Measurements from ENCODE around the gene MTMR3.
A peak's percentile ranks its signal among the peaks of the same experiment; 100 is the strongest.

MTMR3 gene

DNA sequence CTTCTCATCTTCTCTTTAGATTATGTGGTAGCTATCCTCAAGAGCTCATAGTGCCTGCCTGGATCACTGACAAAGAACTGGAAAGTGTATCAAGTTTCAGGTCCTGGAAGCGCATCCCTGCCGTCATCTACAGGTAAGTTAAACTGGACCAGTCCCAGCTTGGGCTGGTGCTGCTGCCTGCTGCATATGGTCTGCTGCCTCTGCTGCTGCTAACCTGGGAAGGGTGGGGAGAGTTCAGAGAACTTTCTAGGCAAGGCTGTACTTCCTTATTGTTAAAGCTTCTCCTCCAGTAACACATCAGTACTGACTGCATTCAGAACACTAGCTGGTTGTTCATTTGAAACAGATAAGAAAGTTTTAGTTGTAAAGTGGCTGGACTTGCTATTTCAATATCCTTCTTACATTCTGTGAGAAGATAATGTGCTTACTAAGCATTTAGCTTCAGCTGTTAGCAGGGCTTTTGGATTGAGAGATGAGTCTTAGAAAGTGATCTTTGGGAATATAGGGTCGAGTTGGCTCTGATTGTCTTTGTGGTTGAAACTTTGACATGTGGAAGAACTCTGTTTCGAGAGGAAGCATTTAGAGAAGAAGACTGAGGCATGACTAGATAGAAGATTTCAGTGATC, 120.0 kb downstream of the MTMR3 start:
- no peak for DNase-seq (ENCODE audit: low spot score)

GRCh38 chr22:30004101-30004500, 121.1 kb downstream of the MTMR3 start:
- DNase-seq (ENCODE audit: low spot score): no peak

GRCh38 chr22:30004694-30005093, 121.7 kb downstream of the MTMR3 start:
- DNase-seq (ENCODE audit: low spot score): no peak

DNA sequence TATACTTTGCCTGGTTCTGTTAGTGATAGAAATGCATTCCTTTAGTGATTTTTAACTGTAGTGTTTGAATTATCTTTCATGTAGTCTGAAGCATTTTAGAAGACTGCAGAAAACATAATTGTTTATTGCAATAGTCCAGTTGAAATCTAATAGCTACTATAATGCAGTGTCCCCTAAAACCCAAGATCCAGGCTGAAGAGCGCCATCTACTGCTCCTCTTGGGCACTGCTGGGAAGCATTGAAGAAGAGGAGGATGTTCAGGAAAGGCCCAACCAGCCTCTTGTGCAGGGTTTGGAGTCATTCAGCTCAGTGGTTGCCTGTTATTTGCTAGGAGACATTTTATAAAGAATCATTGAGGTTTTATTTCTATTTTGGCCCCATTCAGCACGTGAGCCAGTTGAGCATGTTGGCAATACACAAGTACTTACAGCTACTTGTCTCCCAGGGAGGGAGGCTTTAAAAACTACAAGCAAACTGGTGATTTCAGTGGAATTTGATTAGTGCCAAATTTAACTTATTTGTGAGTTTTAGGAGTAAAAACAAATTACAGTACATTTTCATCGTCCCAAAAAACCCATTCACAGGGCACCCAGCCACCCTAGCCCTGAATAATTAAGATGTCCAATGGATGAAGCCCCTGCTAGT, 122.4 kb downstream of the MTMR3 start:
- peak; percentile 71 for DNase-seq (ENCODE audit: low spot score)

DNA sequence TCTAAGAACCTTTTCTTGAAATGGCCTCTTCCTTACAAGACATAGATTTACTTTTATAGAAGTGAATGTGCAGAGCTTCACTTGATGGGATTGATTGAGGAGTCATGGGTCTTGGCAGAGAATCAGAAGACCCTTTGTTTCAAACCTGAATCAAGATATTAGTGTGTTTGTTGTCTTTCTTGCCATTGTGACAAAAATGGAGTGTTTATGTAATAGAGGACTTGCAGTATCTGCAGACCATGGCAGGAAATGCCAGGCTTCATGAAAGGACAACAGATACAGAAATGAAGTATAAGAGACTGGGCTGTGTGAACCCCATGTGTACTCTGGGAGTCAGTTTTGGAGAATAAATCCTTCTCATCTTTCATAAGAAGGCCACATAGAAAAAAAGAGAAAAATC, 124.4 kb downstream of the MTMR3 start:
- peak; percentile 47 for DNase-seq (ENCODE audit: low spot score)

DNA sequence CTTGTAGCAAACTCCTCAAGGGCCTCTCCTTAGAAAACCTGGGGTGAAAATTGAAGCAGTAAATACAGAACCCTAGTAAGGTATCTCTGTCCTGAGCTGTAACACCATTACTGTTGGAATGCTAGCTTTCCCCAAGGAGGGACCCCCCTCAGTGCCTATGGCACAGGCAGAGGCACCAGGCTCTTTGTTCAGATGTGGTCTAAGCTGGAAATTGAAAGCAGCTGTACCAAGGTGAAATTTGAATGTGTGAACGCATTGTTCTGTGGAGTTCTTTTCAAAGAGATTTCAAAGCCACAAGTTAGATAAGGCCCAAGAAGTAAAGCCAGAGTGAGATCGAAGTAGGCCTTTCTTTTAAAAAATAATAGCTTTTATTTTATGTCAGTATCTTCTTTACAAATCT, 125.4 kb downstream of the MTMR3 start:
- DNase-seq (ENCODE audit: low spot score): no peak

DNA sequence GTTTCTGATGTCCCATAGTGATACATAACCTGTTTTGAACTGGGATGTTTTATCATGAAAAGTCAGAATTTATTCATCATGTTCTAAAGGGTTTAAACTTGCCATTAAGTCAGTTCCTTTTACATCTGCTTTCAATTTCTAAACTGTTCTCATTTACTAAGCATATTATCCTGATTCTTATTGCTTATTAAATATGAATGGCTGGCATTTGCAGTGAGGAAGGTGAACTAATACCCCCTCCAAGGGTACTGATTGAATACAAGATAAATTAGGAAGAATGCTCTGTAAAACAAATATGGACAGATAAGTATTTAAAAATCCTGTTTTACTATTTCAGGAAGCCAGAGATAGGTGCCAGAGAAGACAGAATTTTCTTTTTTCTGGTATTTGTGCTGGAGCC, 126.5 kb downstream of the MTMR3 start:
- no peak for DNase-seq (ENCODE audit: low spot score)

DNA sequence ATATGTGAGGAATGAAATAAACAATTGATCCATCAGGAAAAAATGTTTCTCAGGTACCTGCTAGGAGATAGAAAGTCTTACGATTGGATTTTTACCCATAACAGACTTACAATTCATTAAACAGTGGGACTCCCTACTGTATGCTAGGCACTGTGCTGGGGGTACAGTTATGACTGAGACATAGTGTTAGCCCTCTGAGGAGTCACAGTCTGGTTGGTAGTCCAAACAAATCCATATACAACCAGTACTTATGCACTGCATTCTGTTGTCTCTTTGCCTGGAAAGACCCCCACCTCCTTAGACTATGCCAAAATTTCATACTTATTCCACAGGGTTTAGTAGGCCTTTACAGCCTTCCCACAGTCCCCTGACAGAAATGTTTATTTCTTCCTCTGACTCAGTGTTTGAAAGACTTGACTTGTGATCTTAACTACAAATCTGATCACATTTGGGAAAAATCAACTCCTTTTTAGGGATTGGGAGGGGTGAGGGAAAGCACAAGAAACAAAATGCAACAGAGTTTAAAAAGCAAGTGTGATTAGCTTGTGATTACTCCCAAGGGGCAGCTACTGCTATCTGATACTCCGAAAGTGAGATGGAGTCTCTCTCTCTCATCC, 127.9 kb downstream of the MTMR3 start:
- DNase-seq (ENCODE audit: low spot score): no peak

DNA sequence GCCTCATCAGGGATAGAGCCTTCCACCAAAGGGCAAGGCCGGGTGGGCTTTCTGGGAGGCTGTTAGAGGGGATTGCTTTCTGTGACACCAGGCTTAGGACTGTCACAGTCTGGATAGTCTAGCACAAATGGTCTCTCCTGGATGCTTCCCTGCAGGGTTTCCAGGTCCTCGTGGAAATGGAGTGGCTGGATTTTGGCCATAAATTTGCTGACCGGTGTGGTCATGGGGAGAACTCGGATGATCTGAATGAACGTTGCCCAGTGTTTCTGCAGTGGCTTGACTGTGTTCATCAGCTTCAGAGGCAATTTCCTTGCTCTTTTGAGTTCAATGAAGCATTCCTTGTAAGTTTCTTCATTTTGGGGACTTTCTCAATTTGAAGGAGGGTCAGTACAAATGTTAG, 130.2 kb downstream of the MTMR3 start:
- DNase-seq (ENCODE audit: low spot score): no peak

GRCh38 chr22:30014244-30014643, 131.3 kb downstream of the MTMR3 start:
- DNase-seq (ENCODE audit: low spot score): peak; percentile 62

GRCh38 chr22:30015229-30015797, 132.3 kb downstream of the MTMR3 start:
- DNase-seq (ENCODE audit: low spot score): no peak

DNA sequence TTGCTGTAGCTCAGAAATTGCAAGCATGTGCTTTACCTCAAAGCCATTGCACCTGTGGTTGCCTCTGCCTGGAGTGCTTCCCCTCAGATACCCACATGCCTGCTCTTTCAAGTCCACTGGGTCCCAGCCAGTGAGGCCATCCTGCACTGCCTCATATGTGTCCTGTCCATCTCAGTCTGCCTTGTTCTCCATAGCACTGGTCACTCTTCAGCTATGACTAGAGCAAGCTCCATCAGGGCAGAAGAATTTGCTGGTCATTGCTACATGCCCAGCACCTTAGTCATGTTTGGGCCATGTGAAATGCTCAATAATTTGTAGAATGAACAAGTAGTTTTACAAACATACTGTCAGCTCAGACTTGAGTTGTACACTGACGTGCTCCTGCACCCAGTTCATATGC, 132.9 kb downstream of the MTMR3 start:
- DNase-seq (ENCODE audit: low spot score): no peak

- DNase-seq (ENCODE audit: low spot score): no peak
These were observed 133.6 kb downstream of the MTMR3 start for GRCh38 chr22:30016596-30016995.

- no peak for DNase-seq (ENCODE audit: low spot score)
These were observed 134.6 kb downstream of the MTMR3 start for GRCh38 chr22:30017375-30018223.

GRCh38 chr22:30020511-30020910, 137.5 kb downstream of the MTMR3 start:
- no peak for DNase-seq (ENCODE audit: low spot score)

DNA sequence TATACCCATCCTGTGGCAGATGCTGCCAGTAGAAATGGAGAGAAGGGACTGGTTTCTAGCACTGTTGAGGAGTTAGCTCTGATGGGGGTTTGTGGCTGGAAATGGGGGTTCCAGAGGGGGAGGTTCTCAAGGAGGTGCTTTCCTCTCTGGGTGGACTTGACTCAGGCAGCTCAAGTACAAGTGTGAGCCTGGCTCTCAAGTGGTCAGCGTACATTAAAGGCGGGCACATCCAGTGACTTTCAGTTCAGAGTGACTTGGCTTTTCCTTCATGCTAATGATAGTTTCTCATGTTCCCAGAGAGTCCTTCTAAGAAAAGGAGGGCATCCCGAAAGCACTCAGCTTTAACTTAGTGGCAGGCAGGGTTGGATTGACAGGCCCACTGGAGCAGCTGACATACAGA, 138.4 kb downstream of the MTMR3 start:
- DNase-seq (ENCODE audit: low spot score): no peak

GRCh38 chr22:30021881-30022619, 139.1 kb downstream of the MTMR3 start:
- DNase-seq (ENCODE audit: low spot score): no peak

DNA sequence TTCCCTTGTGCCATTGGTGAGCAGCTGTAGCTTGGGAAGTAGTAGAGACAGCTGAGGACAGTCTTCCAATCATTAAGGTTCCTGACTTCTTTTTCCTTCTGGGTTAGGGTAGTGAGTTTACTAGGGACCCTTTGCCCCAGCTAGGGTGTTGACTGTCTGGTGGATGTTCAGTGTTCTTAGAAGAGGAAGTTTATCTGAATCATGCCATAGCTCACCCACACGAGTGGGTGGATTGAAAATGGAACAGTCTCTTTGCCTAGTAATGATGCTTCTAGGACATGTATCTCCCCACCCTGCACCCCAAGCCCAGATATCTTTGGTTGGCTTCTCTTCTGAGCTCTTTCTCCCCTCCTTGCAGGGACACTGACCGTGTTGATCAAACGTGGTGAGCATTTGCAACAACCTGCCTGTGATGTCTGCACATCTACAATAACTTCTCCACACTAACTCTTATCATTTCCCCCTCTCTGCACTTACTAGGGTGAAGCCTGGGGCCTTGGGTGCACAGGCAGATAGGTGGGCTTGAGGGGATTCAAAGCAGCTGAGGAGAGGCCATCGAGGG, 140.2 kb downstream of the MTMR3 start:
- no peak for DNase-seq (ENCODE audit: low spot score)

- DNase-seq (ENCODE audit: low spot score): no peak
These were observed 141.3 kb downstream of the MTMR3 start for GRCh38 chr22:30024231-30024630.

- DNase-seq (ENCODE audit: low spot score): no peak
These were observed 142.2 kb downstream of the MTMR3 start for GRCh38 chr22:30025221-30025620.

DNA sequence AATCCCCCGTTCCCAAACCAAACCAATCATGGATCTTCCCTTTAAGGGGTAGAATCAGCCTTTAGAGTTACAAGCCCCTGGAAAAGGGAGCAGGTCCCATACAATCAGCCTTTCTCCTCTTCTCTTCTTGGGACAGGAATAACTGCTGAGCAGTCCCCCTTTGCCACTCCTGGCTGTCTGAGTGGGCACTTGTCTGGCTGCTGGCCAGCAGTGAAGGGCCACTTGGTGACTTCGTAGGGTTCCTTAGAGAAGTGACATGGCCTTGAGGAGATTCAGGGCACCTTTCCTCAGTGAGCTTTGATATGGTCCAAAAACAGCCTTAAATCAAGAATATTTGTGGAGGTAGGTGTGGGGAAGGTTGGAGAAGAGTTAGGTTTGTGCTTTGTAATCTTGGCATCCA, 143.8 kb downstream of the MTMR3 start:
- DNase-seq (ENCODE audit: low spot score): no peak
